NK-92 (cell line): ENCODE results near the gene ANKFN1.
"Not testable (repeated sequence)": the region's sequence is repeated elsewhere in the genome, so short reads cannot be mapped to it uniquely, and the experiment has no call there.

Source experiments
- DNase-seq: peaks from one replicate; lab custom pipeline; 2025; ENCODE audit not compliant: unreplicated experiment; lab: John Stamatoyannopoulos, UW

Gene ANKFN1

DNA sequence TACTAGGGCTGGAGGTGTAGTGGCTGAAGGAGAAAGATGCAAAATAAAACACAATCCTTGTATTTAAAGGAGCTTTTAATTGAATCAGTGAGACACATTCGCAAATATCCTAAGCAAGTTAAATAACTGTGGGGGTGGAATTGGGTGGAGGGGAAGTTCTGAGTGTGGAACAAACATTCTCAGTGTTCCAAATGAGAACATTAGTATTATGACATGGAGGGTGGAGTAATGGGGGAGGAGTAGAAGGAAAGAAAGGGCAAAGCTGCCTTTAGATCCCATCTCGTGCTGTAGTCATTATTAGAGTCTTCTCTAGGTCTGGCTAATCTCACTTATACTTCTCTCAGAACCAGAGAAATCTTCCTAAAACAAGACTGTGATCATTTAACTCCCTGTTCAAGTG, 169.7 kb downstream of the ANKFN1 start:
- DNase-seq, result no peak

GRCh38 chr17:56324676-56325075, 171.4 kb downstream of the ANKFN1 start:
- no peak for DNase-seq

- DNase-seq, result no peak
Observed at GRCh38 chr17:56325313-56326000, 172.2 kb downstream of the ANKFN1 start.

GRCh38 chr17:56326001-56326359, 172.7 kb downstream of the ANKFN1 start:
- no peak for DNase-seq

DNA sequence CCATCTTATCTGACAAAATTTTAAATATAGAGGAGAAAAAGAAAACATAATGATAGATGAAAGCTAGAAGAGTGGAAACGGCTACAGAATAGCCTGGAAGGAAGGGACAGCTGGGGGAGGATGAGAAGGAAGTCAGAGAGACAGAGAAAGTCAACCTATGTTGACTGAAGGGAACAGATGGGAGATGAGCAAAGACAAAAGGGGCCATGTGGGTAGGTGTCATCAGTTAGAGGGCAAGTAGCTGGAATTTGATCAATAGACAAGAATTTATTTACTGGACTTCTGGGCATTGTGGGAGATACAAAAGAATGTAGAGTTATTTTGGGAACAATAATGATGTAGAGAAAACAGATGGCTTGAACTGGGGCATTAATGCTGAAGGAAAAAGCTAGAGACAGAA, 194.4 kb downstream of the ANKFN1 start:
- no peak for DNase-seq

DNA sequence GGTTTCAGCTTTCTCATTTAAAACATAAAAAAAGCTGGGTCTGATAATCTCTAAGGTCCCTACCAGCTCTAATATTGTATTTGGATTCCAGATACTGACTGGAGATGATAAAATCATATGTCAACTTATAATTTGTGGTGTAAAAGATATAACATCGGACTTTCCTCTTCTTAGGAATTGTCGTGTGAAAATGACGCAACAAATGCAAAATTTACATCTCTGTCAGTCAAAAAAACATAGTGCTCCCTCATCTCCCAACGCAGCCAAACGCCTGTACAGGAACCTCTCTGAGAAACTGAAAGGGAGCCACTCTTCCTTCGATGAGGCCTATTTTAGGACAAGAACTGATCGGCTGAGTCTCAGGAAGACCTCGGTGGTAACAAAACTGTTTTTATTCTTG, 197.3 kb downstream of the ANKFN1 start:
- DNase-seq, result no peak

DNA sequence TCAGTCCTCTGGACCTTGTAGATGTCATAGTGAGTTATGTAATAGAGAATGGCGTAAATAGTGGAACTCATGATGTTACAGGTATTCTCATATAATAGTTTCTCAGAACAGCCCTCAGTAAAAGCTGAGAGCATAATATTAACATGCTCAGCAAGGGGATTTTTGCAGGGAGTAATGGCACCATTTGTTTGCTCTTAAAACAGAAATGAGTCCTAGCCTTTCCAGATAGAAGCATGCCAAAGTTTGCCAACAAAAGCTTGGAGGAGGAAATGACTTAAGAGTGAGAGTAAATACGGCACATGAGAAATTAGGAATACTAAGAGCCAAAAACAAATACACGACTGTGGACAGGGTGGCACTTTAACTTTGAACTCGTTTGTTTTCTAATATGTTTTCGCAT, 198.4 kb downstream of the ANKFN1 start:
- no peak for DNase-seq

- DNase-seq, result no peak
Observed at GRCh38 chr17:56358651-56359050, 205.4 kb downstream of the ANKFN1 start.

- no peak for DNase-seq
Observed at GRCh38 chr17:56359518-56359917, 206.2 kb downstream of the ANKFN1 start.

GRCh38 chr17:56367366-56367765, 214.1 kb downstream of the ANKFN1 start:
- DNase-seq, result no peak

DNA sequence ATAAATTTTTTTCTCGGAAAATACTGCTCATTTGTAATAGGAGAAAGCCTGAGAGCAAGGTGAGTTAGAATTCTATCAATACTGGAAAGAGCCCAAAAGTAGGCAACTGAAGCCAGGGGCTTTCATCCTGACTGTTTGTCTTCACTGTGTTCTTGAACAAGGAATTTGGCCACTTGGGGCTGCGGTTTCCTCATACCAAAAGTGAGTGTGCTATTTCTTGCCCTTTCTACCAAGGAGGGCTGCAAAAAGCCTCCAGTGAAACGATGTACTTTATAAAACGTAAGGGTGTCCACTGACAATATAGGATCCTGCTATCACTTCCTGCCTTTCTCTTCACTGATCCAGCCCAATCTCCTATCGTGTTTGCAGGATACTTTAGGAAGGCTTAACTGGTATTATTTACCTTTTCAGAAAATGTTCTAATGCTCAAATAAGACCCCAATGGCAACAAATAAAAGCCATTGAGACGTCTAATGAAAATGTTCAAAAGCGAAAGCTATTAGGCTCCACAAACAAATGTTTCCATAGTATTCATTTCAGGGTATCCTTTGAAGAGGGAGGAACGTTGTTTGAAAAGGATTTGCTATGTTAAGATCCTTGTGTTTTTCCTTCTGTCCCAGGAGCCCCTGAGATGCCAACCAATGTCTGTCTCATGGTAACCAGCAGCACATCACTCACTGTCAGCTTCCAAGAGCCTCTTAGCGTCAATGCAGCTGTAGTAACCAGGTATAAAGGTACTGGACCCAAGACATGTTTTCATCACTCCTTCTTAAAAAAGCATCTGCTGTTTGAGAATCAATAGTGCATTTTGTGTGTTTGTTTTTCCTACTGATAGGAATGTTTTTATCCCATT, 220.9 kb downstream of the ANKFN1 start:
- no peak for DNase-seq

DNA sequence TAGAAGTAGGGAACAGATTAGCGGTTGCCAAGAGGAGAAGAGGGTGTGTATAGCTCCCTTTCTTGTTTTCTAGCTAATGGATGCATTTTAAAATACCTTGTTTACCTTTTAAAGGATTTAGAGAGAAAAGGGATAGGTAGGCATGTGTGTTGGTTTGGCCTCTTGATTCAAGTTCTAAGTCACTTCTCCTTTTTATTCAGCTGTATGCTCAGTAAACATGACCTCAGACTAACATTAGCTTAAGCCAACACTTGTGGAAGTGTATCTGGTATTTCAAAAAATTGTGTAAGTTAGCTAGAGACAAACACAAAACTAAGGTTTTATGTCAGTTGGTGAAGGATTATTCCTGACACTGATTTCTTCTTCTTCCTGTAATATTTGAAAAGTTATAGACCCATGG, 236.1 kb downstream of the ANKFN1 start:
- DNase-seq, result no peak

DNA sequence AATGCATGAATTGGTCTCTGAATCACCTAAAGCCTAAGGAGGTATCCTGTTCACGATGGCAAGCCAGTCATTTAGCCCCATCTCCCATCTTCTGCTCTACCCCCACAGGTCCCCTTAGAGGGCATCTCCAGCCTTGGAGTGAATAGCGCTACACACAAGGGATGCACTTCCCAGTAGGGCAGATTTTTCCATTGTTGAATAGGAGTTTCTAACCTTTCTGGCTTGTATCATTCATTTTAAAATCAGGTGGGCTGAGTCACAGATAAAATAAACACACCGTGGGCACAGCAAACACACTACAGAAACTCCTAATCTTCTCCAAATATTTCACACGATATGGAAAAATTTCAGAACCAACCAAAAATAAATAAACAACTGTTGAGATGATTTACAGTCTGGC, 239.0 kb downstream of the ANKFN1 start:
- no peak for DNase-seq

- DNase-seq, result no peak
Observed at GRCh38 chr17:56393156-56393555, 239.9 kb downstream of the ANKFN1 start.

DNA sequence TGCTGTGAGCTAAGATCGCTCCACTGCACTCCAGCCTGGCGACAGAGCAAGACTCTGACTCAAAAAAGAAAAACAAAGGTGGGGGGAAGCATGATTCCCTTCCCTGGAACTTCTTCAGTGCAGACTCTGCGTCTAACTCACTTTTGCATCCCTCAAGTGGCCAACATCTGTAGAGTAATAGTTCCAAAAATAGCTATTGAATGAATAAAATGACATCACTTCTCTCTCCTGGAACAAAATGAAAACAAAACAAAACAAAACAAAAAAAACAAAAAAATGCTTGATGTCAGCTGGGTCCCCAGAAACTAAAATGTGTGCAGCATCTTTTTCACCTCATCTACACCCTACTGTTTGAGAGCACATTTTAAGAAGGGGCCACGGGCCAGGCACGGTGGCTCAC, 242.5 kb downstream of the ANKFN1 start:
- DNase-seq, result no peak

GRCh38 chr17:56407086-56407485, 253.8 kb downstream of the ANKFN1 start:
- no peak for DNase-seq

GRCh38 chr17:56412356-56412755, 259.1 kb downstream of the ANKFN1 start:
- DNase-seq, result not testable (repeated sequence)

DNA sequence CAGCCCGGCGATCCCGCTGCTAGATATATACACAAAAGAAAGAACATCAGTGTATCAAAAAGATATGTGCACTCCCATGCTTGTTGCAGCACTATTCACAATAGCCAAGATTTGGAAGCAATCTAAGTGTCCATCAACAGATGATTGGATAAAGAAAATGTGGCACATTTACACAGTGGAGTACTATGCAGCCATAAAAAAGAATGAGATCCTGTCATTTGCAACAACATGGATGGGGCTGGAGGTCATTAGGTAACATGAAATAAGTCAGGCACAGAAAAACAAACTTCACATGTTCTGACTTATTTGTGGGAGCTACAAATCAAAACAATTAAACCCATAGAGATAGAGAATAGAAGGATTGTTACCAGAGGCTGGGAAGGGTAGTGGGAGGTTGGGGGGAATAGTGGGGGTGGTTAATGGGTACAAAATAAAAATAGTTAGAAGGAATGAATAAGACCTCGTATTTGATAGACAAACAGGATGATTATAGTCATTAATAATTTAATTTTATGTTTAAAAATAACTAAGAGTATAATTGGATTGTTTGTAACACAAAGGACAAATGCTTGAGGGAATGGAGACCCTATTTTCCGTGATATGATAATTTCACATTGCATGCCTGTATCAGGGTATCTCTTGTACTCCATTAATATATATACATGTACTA, 263.5 kb downstream of the ANKFN1 start:
- DNase-seq, result no peak

DNA sequence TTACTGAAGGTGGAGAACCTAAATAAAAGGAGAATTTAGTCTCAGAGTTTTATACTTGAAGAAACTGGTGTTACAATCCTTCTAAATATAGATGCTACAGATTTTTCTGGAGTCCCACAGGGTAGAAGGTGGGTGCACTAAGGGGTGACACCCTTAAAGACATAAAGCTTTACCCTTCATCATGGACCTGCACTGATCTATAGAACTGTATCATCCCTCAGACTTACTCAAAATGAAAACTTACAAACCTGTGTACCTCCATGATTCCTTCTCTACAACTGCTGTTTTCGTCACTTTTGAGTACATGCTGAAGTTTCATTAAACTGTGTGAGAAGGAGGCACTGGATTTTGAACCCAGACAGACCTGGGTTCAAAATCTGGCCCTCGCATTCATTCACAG, 270.7 kb downstream of the ANKFN1 start:
- no peak for DNase-seq

DNA sequence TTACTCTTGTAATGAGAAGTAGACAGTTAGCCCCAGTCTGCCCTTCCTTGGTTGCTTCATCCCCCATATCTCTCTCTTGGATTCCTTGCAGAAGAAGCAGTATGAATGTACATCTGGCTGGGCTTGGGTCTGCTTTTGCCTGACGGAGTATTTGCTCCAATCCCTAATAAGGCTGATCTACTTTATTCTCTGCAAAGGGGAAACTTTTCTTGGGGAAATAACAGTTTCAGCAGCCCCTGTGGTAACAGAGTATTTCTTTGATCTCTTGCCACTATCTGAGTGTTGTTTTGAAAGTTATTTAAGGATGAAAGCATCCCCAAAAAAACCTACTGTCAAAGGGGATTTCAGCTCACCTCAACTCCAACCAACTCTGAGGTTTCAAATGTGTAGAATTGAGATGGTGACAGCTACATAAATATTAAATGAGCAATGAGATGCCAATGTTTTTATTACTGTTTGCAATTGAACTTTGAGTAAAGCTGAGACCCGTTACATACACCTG, 271.3 kb downstream of the ANKFN1 start:
- no peak for DNase-seq

- DNase-seq, result no peak
Observed at GRCh38 chr17:56425483-56425882, 272.2 kb downstream of the ANKFN1 start.

DNA sequence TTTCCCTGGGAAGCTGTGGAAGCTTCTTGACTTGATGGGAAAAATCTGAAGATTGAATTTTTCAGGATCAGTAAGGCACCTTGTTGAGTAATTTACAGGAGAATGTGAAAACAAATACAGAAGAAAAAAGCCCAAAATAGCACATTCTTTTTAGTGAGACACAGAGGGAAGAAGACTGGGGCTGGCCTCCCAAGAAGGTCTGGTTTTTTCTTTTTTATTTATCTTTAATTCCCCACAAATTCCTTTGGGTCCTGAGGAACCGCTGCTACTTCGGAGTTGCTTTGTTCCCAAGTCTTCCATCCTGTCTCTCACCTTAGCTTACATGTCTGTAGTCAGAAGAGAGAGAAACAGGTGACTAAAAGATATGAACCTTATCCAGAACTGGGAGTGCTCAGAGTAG, 273.6 kb downstream of the ANKFN1 start:
- DNase-seq, result no peak
